ENCODE results near the gene CBR1.

Gene CBR1

GRCh38 chr21:36089946-36090345 is 20.1 kb downstream of the CBR1 start:
- Histone ChIP-seq H3K36me3 (ENCODE audit: insufficient read depth, low read length) (no peaks in the 10 kb centered on the region), H2AFZ (ENCODE audit: low read length) (no peak overlapping the region), H3K79me2 (ENCODE audit: insufficient read depth, low read length) (no peaks in the 10 kb centered on the region), H3K9me2 (replicated peaks; ENCODE audit: low read depth, low read length) (no peaks in the 10 kb centered on the region), H3K9ac (ENCODE audit: low read depth, low read length, poor library complexity, severe bottlenecking) (no peak overlapping the region), H3K27me3 (ENCODE audit: insufficient read depth, low read length, poor library complexity, severe bottlenecking) (no peaks in the 10 kb centered on the region), H3K4me1 (ENCODE audit: insufficient read depth, low read length, poor library complexity, severe bottlenecking) (no peaks in the 10 kb centered on the region), H3K4me2 (ENCODE audit: low read depth, low read length, poor library complexity, severe bottlenecking) (no peak overlapping the region), H3K9me3 (ENCODE audit: insufficient read depth, low read depth, low read length) (peaks cover 12% of the 10 kb centered on the region; the same call in 1 of the 2 replicates), H4K20me1 (ENCODE audit: insufficient read depth, low read length, poor library complexity, severe bottlenecking) (no peaks in the 10 kb centered on the region), H3F3A (ENCODE audit: low read depth) (no peaks in the 10 kb centered on the region), H3K4me3 (ENCODE audit: low read length, poor library complexity, severe bottlenecking) (no peak overlapping the region)
- TF ChIP-seq EZH2phosphoT487 (IDR thresholded peaks at IDR 0.05; ENCODE audit: borderline replicate concordance) (no peak), CTCF (conservative IDR thresholded peaks at IDR 0.05; ENCODE audit: low read length) (no peak)

- Histone ChIP-seq H3K4me2 (ENCODE audit: low read depth, low read length, poor library complexity, severe bottlenecking) (no peak overlapping the region), H2AFZ (ENCODE audit: low read length) (no peak overlapping the region), H3K9me2 (replicated peaks; ENCODE audit: low read depth, low read length) (no peaks in the 10 kb centered on the region), H3K36me3 (ENCODE audit: insufficient read depth, low read length) (no peaks in the 10 kb centered on the region), H3K27me3 (ENCODE audit: insufficient read depth, low read length, poor library complexity, severe bottlenecking) (no peaks in the 10 kb centered on the region), H3K79me2 (ENCODE audit: insufficient read depth, low read length) (no peaks in the 10 kb centered on the region), H3K9me3 (ENCODE audit: insufficient read depth, low read depth, low read length) (peaks cover 12% of the 10 kb centered on the region; the same call in 1 of the 2 replicates), H3K9ac (ENCODE audit: low read depth, low read length, poor library complexity, severe bottlenecking) (no peak overlapping the region), H3F3A (ENCODE audit: low read depth) (no peaks in the 10 kb centered on the region), H4K20me1 (ENCODE audit: insufficient read depth, low read length, poor library complexity, severe bottlenecking) (no peaks in the 10 kb centered on the region), H3K4me3 (ENCODE audit: low read length, poor library complexity, severe bottlenecking) (no peak overlapping the region), H3K4me1 (ENCODE audit: insufficient read depth, low read length, poor library complexity, severe bottlenecking) (no peaks in the 10 kb centered on the region)
- TF ChIP-seq EZH2phosphoT487 (IDR thresholded peaks at IDR 0.05; ENCODE audit: borderline replicate concordance): no peak
- no peak for TF ChIP-seq CTCF (conservative IDR thresholded peaks at IDR 0.05; ENCODE audit: low read length)
These were observed 22.9 kb downstream of the CBR1 start for GRCh38 chr21:36092681-36093080.

- no peaks in the 10 kb centered on the region for H3K4me1 ChIP-seq (ENCODE audit: insufficient read depth, low read length, poor library complexity, severe bottlenecking)
- H3K9me2 ChIP-seq (replicated peaks; ENCODE audit: low read depth, low read length): no peaks in the 10 kb centered on the region
- no peaks in the 10 kb centered on the region for H3K79me2 ChIP-seq (ENCODE audit: insufficient read depth, low read length)
- H3K36me3 ChIP-seq (ENCODE audit: insufficient read depth, low read length): no peaks in the 10 kb centered on the region
- H3K9ac ChIP-seq (ENCODE audit: low read depth, low read length, poor library complexity, severe bottlenecking): no peak overlapping the region
- H3K9me3 ChIP-seq (ENCODE audit: insufficient read depth, low read depth, low read length): peaks cover 12% of the 10 kb centered on the region; the same call in 1 of the 2 replicates
- TF ChIP-seq CTCF (conservative IDR thresholded peaks at IDR 0.05; ENCODE audit: low read length) (no peak), EZH2phosphoT487 (IDR thresholded peaks at IDR 0.05; ENCODE audit: borderline replicate concordance) (no peak)
- no peak overlapping the region for H3K4me2 ChIP-seq (ENCODE audit: low read depth, low read length, poor library complexity, severe bottlenecking)
- no peaks in the 10 kb centered on the region for H3K27me3 ChIP-seq (ENCODE audit: insufficient read depth, low read length, poor library complexity, severe bottlenecking)
- H3F3A ChIP-seq (ENCODE audit: low read depth): no peaks in the 10 kb centered on the region
- no peak overlapping the region for H2AFZ ChIP-seq (ENCODE audit: low read length)
- no peaks in the 10 kb centered on the region for H4K20me1 ChIP-seq (ENCODE audit: insufficient read depth, low read length, poor library complexity, severe bottlenecking)
- H3K4me3 ChIP-seq (ENCODE audit: low read length, poor library complexity, severe bottlenecking): no peak overlapping the region
These were observed 23.7 kb downstream of the CBR1 start for GRCh38 chr21:36093512-36093911.

Measured in Loucy (cell line).